Ecto neural progenitor cell (in vitro differentiated cells): ENCODE data around the gene INTS11.
"Not testable (repeated sequence)": the region's sequence is repeated elsewhere in the genome, so short reads cannot be mapped to it uniquely, and the experiment has no call there.

ENCODE experiments used
- DNase-seq: peaks from one replicate; pipeline ENCODE4 v3.0.0-alpha.2; 2018; ENCODE audit warnings: low spot score

Gene INTS11

GRCh38 chr1:1324524-1325287 lies at the start of gene INTS11, which contains the start of gene CPTP:
TSS of gene INTS11 (minus strand) at chr1:1324660. CDS start at chr1:1324608, 52 bp downstream.
TSS of gene CPTP (plus strand) at chr1:1324802. CDS start at chr1:1326911, 2,109 bp downstream.
- peak; percentile 98 for DNase-seq

DNA sequence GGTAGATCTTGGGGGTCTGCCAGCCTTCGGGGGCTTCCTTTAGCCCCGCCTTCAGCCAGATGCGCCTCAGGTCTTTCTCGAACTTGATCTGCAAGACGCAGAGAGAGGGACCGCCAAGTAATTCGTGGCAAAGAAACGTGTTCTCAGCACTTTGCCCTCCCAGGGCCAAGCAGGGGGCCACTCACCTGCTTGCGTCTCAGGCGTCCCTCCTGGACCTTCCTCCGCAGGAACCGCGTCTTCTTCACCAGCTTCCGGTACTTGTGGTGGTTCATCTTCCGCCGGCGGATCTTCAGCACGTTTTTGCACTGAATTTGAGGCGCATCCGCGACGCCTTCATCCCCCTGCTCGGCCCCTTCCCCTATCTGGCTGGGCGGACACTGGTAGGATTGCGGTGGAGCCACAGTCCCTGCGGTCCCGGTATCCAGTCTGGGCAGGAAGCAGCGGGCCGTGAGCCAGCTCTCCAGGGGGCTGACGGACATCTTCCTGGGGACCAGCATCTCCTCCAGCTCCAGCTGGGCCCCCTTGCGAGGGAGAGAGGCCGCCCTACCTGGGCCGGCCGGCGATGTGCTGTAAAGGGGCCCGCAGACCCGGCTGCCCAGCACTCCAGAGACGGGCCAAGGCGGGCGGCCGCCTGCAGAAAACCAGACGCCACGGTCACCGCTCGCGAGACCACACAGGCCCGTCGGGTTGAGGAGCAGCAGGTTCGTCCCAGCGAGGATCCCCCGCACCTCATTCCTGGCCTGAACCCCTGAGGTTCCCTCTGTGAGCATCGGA lies 49.5 kb upstream of the INTS11 start:
- DNase-seq, result no peak

GRCh38 chr1:1373051-1373814 lies 48.8 kb upstream of the INTS11 start:
- no peak for DNase-seq

DNA sequence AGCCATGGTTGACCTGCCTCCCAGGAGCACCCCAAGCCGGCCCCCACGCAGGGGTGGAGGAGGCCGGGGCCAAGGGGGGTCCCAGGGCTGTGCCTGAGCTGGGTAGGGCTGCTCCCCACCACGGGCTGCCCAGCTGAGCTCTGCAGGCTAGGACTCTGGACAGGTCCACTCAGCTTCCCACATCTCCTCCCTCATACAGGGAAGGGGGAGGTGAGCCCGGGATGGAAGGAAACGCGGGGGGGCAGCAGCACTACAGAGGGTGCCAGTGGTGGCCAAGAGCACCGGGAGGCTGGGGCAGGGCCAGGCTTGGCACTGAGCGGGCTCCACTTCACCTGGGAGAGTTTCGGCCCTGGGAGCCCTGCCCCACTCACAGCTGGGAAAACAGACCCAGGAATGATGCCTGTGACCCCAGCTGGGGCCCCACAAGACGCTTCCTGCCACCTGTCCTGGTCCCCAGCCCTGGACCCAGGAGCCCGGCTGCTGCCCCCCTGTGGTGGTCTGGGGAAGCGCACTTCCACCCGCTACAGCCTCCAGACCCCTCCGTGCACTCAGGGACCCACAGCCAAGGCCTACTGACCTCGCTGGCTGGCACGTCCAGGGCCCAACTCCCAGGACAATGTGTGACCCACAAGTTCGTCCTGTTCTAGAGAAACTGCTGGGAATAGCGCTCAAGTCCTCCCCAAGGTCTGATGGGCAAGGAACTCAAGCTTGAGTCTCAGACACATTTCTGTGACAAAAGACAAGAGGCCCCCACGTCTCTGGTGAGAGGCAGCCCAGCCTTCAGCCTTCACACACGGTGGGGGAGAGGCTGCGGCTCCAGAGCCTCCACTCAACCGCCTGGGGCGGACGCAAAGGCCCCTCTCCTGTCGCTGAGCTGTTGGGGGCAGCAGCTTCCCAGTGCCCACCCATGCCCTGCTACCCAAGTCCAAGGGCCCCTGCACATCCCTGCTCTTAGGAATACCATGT lies 47.6 kb upstream of the INTS11 start:
- peak; percentile 88 for DNase-seq

DNA sequence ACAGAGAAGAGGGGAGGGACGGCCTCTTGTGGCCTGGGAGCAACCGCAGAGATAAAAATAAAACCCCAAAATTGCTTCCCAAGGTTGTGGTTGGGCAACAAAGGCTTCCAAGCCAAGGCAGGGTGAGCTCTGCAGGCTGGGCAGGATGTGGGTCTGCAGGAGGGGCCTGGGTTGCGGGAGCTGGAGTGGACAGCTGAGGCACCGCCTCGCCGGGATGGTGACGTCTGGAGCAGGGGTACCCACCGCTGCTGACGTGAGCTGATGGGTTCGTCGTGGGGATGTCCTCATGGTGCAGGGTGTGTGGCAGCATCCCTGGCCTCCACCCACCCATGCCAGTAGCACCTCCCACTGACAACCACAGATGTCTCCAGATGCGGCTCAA lies 46.9 kb upstream of the INTS11 start:
- DNase-seq, result peak; percentile 44

DNA sequence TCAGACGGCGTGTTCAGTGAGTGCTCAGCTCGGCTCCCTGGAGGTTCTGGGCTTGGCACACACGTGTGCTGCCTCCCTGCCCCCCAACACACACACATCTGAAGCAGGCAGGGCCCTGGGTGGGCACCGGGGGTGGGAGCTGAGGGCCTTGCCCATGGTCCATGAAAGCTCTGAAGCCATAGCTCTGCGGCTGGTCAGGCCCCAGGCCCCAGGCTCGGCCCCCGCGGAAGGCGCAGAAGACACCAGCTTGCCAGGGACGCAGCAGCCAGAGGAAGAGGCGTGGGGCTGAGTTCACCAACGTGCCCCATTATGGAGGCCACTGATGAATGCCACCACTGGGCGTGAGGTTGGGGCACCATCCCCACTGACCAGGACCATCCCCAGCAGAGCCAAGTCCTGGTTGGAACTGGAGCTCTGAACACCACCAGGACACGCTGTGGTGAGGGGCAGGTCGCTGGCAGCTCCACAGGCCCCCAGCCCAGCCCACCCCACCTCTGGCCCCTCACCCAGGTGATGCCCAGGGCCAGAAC lies 46.4 kb upstream of the INTS11 start:
- DNase-seq, result peak; percentile 43

DNA sequence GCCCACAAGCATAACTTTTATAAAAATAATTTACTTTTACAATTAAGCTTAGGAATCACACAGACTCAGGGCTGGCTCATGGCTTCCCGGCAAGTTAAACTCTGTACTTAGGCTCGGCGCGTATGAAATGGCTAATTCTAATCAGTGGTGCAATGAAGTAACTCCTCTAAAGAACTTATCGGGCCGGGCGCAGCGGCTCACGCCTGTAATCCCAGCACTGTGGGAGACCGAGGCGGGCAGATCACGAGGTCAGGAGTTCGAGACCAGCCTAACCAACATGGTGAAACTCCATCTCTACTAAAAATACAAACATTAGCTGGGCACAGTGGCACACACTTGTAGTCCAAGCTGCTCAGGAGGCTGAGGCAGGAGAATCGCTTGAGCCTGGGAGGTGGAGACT lies 45.6 kb upstream of the INTS11 start:
- DNase-seq, result not testable (repeated sequence)

GRCh38 chr1:1367315-1367714 lies 42.9 kb upstream of the INTS11 start:
- DNase-seq, result no peak

DNA sequence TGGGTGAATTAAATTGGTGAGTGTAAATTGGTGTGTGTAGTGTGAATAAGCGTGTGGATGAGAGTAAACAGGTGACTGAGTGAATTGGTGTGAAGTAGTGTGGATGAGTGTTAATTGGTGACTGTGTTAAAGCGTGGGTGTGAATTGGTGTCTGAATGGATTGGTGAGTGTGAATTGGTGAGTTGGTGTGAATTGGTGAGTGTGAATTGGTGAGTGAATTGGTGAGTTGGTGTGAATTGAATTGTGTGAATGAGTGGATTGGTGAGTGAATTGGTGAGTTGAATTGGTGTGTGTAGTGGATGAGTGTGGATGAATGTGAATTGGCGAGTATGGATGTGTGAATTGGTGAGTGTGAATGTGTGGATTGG lies 42.2 kb upstream of the INTS11 start:
- no peak for DNase-seq

DNA sequence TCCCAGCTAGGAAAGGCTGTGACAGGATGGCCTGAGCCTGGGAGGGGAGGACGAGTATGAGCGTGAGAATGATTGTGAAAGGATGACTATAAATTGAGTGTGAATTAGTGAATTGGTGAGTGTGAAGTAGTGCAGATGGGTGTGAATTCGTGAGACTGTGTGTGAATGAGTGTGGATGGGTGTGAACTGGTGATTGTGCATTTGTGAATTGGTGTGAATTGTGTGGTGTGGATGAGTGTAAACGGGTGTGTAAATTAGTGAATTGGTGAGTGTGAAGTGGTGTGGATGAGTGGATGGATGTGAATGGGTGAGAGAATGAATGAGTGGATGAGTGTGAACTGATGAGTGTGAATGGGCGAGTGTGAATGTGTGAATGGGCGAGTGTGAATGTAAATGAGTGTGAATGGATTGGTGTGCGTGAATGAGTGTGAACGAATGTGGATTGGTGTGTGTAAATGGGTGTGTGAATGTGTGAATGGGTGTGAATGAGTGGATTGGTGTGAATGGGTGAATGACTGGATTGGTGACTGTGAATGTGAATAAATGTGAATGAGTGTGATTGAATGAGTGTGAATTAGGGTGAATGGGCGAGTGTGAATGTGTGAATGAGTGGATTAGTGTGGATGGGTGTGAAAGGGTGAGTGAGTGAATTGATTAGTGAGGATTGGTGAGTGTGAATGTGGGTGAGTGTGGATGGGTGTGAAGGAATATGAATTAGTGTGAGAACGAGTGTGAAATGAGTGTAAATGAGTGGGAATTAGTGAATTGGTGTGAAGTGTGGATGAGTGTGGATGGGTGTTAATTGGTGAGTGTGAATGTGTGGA lies 41.6 kb upstream of the INTS11 start:
- DNase-seq, result no peak

DNA sequence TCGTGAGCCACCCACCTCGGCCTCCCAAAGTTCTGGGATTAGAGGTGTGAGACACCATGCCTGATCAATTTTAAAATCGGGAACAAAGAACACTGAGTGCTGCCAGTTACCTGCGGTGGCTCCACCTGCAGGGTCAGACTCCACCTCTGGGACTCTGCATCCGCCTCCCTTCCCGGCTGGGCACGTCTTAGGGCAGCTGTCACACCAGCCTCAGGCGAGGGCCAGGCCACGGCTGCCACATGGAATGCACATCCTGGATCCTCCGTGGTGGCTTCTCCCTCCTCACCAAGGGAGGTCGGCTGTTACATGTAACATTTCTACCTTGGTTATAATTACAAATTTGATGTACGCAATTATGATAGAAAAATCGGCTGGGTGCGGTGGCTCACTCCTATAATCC lies 39.8 kb upstream of the INTS11 start:
- no peak for DNase-seq

- peak; percentile 60 for DNase-seq
Observed at GRCh38 chr1:1361982-1362423, 37.5 kb upstream of the INTS11 start.

DNA sequence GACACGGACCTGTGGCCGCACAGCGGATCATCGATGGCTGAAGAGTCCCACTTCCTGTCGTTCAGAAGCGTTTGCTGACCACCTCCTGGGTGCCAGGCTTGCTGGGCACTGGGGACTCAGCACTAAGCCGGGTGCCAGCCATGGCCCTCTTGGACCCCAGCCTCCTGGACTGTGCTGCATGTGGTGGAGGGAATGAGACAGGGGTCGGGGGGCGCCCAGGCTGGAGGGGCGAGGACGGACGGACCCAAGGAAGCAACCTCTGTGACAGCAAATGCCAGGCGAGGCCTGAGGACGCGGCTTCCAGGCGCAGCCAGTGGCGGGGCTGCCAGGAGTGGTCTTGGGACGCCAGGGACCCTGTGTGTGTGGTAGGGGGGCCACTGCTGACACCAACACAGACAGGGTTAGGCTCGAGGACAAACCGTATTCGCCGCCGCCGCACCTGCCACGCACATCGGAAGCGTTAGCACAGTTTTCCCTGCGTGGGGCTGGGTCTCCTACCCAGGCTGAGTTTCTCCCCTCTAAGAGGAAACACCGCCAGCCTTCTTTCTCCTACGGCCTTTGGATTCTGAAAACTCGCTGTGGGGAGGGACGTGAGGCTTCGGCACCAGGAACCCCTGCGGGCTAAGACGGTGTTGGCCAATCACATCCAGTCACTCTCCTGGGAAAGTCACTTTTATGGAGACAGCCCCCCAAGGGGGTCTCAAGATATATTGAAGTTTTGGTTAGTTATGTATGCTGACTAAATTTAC lies 36.9 kb upstream of the INTS11 start:
- peak; percentile 48 for DNase-seq

DNA sequence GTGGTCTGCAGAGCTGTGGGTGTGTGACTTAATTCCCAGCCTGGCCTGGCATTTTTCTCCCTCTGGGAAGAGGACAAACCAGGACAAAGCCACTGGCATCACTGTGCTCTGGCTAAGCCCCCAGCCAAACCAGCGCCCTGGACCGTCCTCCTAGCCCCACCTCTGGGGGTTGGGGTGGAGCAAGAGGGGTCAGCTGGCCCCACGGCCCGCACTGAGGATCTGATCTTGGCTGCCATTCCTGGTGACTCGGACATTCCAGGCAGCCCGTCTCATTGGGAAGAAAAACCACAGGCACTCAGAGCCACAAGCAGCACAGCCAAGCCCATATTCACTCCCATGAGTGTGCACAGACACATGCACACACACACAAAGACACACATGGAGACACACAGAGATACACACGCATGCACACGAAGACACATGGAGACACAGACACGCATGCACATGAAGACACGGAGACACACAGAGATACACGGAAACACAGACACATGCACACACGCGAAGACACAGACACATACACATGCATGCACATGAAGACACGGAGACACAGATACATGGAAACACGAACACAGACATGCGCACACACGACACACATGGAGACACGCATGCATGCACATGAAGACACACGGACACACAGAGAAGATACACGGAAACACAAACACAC lies 36.2 kb upstream of the INTS11 start:
- peak; percentile 78 for DNase-seq

DNA sequence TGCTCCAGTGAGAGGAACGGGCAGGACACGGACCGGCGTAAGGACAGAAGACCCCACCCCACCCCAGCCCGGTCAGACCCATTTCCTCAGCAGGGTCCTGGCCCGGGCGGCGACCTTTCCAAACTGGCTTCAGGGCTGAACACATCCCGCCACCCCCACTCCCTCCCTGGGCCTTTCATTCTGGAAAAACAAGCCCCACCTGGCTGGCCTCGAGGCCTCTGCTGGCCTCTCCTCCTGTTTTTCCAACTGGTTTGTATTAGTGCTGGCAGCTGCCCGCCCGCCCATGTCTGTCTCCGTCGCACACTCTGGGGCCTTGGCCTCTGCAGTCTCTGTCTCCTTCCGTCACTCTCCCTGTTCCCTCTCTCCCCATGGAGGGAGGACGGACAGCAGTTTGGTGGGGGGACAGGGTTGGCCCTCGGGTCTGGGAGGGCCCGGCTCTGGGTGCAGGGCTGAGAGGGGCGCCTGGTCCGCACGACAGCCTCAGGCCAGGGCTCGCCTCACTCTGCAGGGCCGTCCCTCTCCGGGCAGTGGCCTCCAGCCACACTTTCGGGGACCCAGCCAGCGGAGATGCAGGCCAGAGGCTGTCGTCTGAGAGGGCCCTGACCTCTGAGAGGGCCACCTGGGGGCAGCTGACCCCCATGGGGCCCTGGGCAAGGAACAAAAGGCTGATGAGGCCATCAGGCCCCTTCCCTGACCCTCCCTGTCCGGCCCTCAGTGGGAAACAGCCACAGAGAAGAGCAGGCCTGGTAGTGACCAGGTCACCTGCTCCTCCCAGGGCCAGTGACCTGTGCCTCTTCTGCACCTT lies 35.4 kb upstream of the INTS11 start:
- DNase-seq, result peak; percentile 75

DNA sequence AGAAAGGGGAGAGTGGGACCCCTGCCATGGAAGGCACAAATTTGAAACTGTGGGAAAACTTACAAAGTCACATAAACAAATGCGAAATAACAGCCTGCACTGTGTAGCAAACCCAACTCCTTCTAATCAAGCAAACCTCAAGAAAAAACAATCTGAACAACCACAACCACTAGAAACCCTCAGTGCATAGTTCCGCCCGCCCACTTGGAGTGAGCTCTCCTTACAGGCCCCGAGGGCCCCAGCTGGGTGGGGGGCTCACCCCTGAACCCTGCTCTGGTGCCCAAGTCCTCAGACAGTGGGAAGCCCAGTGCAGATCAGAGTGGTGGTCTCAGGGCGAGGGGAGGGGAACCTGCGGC lies 34.8 kb upstream of the INTS11 start:
- DNase-seq, result no peak

GRCh38 chr1:1358433-1359271 lies 34.2 kb upstream of the INTS11 start, which contains the start of gene MXRA8:
TSS of gene MXRA8 (minus strand) at chr1:1358555. CDS start at chr1:1358504, 51 bp downstream.
- peak; percentile 74 for DNase-seq
